ENCODE results near the gene ATG2B.
"Not testable (repeated sequence)": the region's sequence is repeated elsewhere in the genome, so short reads cannot be mapped to it uniquely, and the experiment has no call there.

ATG2B gene

GRCh38 chr14:96250485-96250884 is 112.7 kb downstream of the ATG2B start:
- H3K27ac ChIP-seq = no peak overlapping the region
- no peaks in the 10 kb centered on the region for H3K9me3 ChIP-seq (ENCODE audit: severe bottlenecking)
- H3K4me3 ChIP-seq (ENCODE audit: low read depth, low read length) = no peak overlapping the region
- no peaks in the 10 kb centered on the region for H3K27me3 ChIP-seq (ENCODE audit: insufficient read depth, low read depth, severe bottlenecking)
- no peaks in the 10 kb centered on the region for H3K36me3 ChIP-seq
- no peak for DNase-seq
- TF ChIP-seq CTCF (IDR thresholded peaks at IDR 0.05; ENCODE audit: low read depth, low read length) = no peak

GRCh38 chr14:96249029-96249428 is 114.1 kb downstream of the ATG2B start:
- no peak overlapping the region for H3K27ac ChIP-seq
- H3K4me3 ChIP-seq (ENCODE audit: low read depth, low read length) = no peak overlapping the region
- H3K36me3 ChIP-seq = no peaks in the 10 kb centered on the region
- H3K27me3 ChIP-seq (ENCODE audit: insufficient read depth, low read depth, severe bottlenecking) = no peaks in the 10 kb centered on the region
- no peak for DNase-seq
- TF ChIP-seq CTCF (IDR thresholded peaks at IDR 0.05; ENCODE audit: low read depth, low read length) = no peak
- no peaks in the 10 kb centered on the region for H3K9me3 ChIP-seq (ENCODE audit: severe bottlenecking)

GRCh38 chr14:96247031-96247430 is 116.1 kb downstream of the ATG2B start:
- H3K4me3 ChIP-seq (ENCODE audit: low read depth, low read length) = no peak overlapping the region
- H3K36me3 ChIP-seq = no peaks in the 10 kb centered on the region
- H3K27ac ChIP-seq = no peak overlapping the region
- DNase-seq = no peak
- no peaks in the 10 kb centered on the region for H3K9me3 ChIP-seq (ENCODE audit: severe bottlenecking)
- H3K27me3 ChIP-seq (ENCODE audit: insufficient read depth, low read depth, severe bottlenecking) = no peaks in the 10 kb centered on the region
- no peak for TF ChIP-seq CTCF (IDR thresholded peaks at IDR 0.05; ENCODE audit: low read depth, low read length)

DNA sequence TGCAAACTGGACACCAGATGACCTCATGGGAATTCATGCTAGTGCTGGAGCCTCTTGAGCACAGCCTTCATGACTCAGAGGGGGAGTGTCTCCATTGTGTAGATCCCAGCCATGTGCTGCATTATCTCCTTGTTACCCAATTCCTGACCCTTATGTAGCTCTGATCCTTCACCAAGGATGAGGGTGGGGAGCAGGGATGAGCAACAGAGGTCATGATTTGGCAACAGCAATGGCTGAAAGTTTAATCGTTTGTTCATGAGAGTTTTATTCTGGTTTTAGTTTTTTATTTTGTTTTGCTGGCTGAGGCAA is 116.6 kb downstream of the ATG2B start:
- H3K27ac ChIP-seq = no peak overlapping the region
- no peaks in the 10 kb centered on the region for H3K36me3 ChIP-seq
- no peak for DNase-seq
- no peak overlapping the region for H3K4me3 ChIP-seq (ENCODE audit: low read depth, low read length)
- H3K27me3 ChIP-seq (ENCODE audit: insufficient read depth, low read depth, severe bottlenecking) = no peaks in the 10 kb centered on the region
- TF ChIP-seq CTCF (IDR thresholded peaks at IDR 0.05; ENCODE audit: low read depth, low read length) = no peak
- no peaks in the 10 kb centered on the region for H3K9me3 ChIP-seq (ENCODE audit: severe bottlenecking)

DNA sequence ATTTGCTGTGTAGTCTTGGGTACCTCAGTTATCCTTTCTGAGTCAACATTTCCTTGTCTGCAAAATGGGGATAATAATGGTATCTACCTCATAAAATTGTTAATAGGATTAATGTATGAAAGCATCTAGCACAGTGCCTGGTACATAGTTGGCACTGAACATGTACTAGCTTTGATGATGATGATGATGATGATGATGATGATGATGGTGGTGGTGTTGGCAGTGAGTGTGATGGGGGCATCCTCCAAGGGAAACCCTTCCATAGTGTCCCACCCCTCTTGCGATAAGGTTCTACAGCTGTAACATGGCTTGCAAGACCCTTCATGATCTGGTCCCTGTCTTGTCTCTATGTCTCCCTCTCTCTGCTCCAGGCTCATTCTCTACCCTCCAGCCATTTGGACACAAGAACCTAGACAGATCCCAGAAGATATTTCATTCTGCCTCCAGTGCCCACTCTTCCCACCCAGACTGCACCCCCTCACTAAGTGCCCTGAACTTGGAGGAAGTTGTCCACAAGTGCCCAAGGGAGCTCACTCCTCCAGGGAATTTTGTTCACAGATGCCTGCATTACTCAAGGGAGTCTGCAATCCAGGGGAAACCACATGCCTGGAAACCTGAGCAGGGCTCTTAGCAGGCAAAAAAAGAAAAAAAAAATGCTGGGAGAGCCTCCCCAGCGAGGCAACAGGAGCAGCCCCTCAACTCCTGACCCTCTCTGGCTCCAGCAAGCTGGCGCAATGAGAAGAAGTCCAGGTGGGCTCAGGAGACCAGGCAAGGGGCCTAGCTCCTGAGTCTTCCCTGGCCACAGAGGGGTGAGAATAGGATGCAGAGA is 117.2 kb downstream of the ATG2B start:
- DNase-seq = no peak
- H3K27ac ChIP-seq = no peak overlapping the region
- TF ChIP-seq CTCF (IDR thresholded peaks at IDR 0.05; ENCODE audit: low read depth, low read length) = no peak
- H3K4me3 ChIP-seq (ENCODE audit: low read depth, low read length) = no peak overlapping the region
- H3K27me3 ChIP-seq (ENCODE audit: insufficient read depth, low read depth, severe bottlenecking) = no peaks in the 10 kb centered on the region
- no peaks in the 10 kb centered on the region for H3K36me3 ChIP-seq
- no peaks in the 10 kb centered on the region for H3K9me3 ChIP-seq (ENCODE audit: severe bottlenecking)

GRCh38 chr14:96245074-96245473 is 118.1 kb downstream of the ATG2B start:
- not testable (repeated sequence) for H3K27ac ChIP-seq; H3K27me3 ChIP-seq (ENCODE audit: insufficient read depth, low read depth, severe bottlenecking); H3K36me3 ChIP-seq; H3K9me3 ChIP-seq (ENCODE audit: severe bottlenecking); DNase-seq; H3K4me3 ChIP-seq (ENCODE audit: low read depth, low read length)

All from WERI-Rb-1 (cell line).